C4-2B (cell line): ENCODE measurements around the gene SCGN.

Experiments used
- CTCF ChIP-seq: fragments of 450-650 bp; conservative IDR thresholded peaks from 2 replicates; pipeline ENCODE4 v1.5.1; 2017; ENCODE audit warnings: mild to moderate bottlenecking
- ZFX ChIP-seq: fragments of 450-650 bp; IDR thresholded peaks from 2 replicates; pipeline ENCODE4 v1.6.1; 2017

GRCh38 chr6:25635886-25636317 is 16.1 kb upstream of the SCGN start:
- no peak for TF ChIP-seq CTCF
- TF ChIP-seq ZFX, result no peak
